ENCODE data around the gene DHX34.

GRCh38 chr19:47370045-47370611 is 21.0 kb downstream of the DHX34 start:
- no peak for TF ChIP-seq EZH2 (IDR thresholded peaks at IDR 0.05; ENCODE audit: insufficient read depth, poor library complexity, severe bottlenecking)
- TF ChIP-seq EZH2phosphoT487 (IDR thresholded peaks at IDR 0.05; ENCODE audit: insufficient read depth, low read depth), result no peak
